PFSK-1 (cell line): Measurements from ENCODE around the gene SCN2A.

Experiments
- FOXP2 ChIP-seq: optimal IDR thresholded peaks from 2 replicates; pipeline ENCODE3; 2011; ENCODE audit warnings: borderline replicate concordance, control low read depth, inconsistent platforms; ENCODE audit not compliant: insufficient read depth; ENCODE audit errors: extremely low read length, extremely low read depth
- POLR2AphosphoS5 ChIP-seq: IDR thresholded peaks from 2 replicates; pipeline ENCODE4 v1.6.1; 2012; ENCODE audit warnings: low read depth, mild to moderate bottlenecking, control low read depth, low read length, moderate library complexity
- SIN3A ChIP-seq: IDR thresholded peaks from 2 replicates; pipeline ENCODE4 v1.6.1; 2012; ENCODE audit warnings: mild to moderate bottlenecking, low read length, moderate library complexity, borderline replicate concordance; ENCODE audit not compliant: insufficient read depth
- TAF1 ChIP-seq: IDR thresholded peaks from 2 replicates; pipeline ENCODE4 v1.6.1; 2012; ENCODE audit warnings: low read length, control low read depth, borderline replicate concordance; ENCODE audit not compliant: insufficient read depth
- TF ChIP-seq, protein P1 (sequence below), 2 experiments: IDR thresholded peaks; 2 replicates each; pipeline versions ENCODE4 v1.6.1 to v1.8.0; 2011 to 2012; ENCODE audit warnings: low read depth in 2 of 2, low read length in 2 of 2, control low read depth in 1 of 2, inconsistent platforms in 1 of 2, mild to moderate bottlenecking in 1 of 2, moderate library complexity in 1 of 2; ENCODE audit not compliant: insufficient read depth in 1 of 2

Gene SCN2A

DNA sequence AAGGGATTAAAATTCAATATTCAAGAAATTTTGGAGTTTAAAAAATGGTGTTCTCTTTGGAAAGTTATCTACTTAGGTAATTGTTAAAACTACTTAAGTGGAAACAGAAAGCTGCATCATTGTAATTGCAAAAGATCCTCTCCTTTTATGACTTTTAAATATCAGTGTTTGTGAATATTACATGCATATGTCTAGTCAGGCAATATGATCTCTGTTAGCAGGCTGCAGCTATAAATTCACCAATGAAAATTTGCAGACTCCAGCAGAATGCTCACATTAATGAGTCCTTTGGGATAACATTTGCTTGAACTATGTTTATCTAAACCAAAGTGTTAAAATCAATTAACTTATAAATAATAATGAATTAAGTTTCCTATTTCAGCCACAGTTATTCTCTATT, 171.1 kb downstream of the SCN2A start:
- TF ChIP-seq FOXP2: no peak
- no peak for TF ChIP-seq POLR2AphosphoS5
- no peak for TF ChIP-seq SIN3A
- no peak for TF ChIP-seq TAF1
- TF ChIP-seq, protein P1, sequence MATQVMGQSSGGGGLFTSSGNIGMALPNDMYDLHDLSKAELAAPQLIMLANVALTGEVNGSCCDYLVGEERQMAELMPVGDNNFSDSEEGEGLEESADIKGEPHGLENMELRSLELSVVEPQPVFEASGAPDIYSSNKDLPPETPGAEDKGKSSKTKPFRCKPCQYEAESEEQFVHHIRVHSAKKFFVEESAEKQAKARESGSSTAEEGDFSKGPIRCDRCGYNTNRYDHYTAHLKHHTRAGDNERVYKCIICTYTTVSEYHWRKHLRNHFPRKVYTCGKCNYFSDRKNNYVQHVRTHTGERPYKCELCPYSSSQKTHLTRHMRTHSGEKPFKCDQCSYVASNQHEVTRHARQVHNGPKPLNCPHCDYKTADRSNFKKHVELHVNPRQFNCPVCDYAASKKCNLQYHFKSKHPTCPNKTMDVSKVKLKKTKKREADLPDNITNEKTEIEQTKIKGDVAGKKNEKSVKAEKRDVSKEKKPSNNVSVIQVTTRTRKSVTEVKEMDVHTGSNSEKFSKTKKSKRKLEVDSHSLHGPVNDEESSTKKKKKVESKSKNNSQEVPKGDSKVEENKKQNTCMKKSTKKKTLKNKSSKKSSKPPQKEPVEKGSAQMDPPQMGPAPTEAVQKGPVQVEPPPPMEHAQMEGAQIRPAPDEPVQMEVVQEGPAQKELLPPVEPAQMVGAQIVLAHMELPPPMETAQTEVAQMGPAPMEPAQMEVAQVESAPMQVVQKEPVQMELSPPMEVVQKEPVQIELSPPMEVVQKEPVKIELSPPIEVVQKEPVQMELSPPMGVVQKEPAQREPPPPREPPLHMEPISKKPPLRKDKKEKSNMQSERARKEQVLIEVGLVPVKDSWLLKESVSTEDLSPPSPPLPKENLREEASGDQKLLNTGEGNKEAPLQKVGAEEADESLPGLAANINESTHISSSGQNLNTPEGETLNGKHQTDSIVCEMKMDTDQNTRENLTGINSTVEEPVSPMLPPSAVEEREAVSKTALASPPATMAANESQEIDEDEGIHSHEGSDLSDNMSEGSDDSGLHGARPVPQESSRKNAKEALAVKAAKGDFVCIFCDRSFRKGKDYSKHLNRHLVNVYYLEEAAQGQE (IDR thresholded peaks at IDR 0.05; ENCODE audit: insufficient read depth in 1 of 2, low read depth in 2 of 2, low read length in 2 of 2): no peak

DNA sequence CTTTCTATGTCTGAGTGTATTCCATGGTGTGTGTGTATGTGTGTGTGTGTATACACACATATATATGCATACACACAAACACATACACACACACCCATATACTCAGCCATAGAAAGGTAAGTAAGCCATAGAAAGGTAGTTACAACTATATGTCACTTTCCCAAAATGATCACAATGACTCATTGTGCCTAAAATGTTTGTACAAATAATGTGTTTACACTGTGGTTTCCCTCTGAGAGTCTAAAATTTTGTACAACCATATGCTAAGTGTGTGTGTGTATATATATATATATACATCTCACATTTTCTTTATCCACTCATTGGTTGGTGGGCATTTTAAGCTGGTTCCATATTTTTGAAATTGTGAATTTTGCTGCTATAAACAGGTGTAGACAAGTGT, 175.0 kb downstream of the SCN2A start:
- TF ChIP-seq TAF1: no peak
- no peak for TF ChIP-seq FOXP2
- no peak for TF ChIP-seq POLR2AphosphoS5
- TF ChIP-seq, protein P1 (IDR thresholded peaks at IDR 0.05; ENCODE audit: insufficient read depth in 1 of 2, low read depth in 2 of 2, low read length in 2 of 2): no peak
- TF ChIP-seq SIN3A: no peak

DNA sequence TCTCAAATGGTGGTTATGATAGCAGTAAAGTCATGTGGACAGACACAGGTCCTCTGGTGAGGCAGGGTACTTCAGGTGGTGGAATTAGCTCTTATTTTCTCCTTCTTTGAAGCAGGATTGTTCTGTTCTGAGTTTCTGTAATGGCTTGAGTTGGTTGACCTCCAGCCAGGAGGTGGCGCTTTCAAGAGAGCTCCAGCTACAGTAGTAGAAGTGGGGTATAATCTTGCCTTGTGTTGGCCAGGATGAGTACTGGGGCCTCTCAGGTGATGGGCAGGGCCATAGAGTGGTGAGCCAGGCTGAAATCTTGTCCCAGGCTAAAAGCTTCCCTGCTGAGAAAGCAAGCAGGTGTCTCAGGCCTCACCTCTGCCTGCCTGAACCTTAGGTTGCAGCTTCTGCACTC, 177.8 kb downstream of the SCN2A start:
- TF ChIP-seq FOXP2: no peak
- no peak for TF ChIP-seq SIN3A
- TF ChIP-seq, protein P1 (IDR thresholded peaks at IDR 0.05; ENCODE audit: insufficient read depth in 1 of 2, low read depth in 2 of 2, low read length in 2 of 2): no peak
- no peak for TF ChIP-seq TAF1
- no peak for TF ChIP-seq POLR2AphosphoS5

DNA sequence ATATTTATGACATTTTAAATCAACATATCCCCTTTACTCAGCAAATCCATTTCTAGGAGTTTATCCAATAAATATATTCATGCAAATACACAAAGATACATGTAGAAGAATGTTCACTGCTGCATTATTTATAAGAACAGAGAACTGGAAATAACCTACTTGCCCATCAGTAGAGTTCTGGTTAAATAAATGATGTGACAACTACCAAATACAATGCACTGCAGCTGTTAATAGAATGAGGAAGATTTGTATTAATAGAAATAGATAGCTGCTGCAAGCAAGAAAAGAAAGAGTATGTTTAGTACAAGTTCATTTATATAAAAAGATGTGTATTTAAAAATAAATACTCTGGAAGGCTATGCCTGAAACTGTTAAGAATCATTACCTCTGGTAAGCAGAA, 181.0 kb downstream of the SCN2A start:
- TF ChIP-seq, protein P1 (IDR thresholded peaks at IDR 0.05; ENCODE audit: insufficient read depth in 1 of 2, low read depth in 2 of 2, low read length in 2 of 2): no peak
- TF ChIP-seq POLR2AphosphoS5 (no peak), TAF1 (no peak)

DNA sequence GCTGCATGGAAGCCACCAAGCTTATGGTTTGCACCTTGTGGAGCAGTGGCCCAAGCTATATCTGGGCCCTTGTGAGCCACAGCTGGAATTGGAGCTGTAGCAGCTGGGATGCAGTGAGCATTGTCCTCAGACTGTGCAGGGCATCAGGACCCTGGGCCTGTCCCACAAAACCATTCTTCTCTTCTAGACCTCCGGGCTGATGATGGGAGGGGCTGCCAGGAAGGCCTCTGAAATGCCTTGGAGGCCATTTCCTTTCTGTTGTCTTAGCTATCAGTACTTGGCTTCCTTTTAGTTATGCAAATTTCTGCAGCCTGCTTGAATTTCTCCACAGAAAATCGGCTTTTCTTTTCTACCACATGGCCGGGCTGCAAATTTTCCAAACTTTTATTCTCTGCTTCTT, 183.9 kb downstream of the SCN2A start:
- TF ChIP-seq POLR2AphosphoS5: no peak
- TF ChIP-seq SIN3A: no peak
- TF ChIP-seq FOXP2: no peak
- TF ChIP-seq, protein P1 (IDR thresholded peaks at IDR 0.05; ENCODE audit: insufficient read depth in 1 of 2, low read depth in 2 of 2, low read length in 2 of 2): no peak
- no peak for TF ChIP-seq TAF1
